NT2/D1 (cell line): ENCODE results near the gene SOS2.
"Not testable (repeated sequence)": the region's sequence is repeated elsewhere in the genome, so short reads cannot be mapped to it uniquely, and the experiment has no call there.

Experiments used
- DNase-seq: peaks from one replicate; pipeline ENCODE4 v3.0.0-alpha.2; 2011; ENCODE audit warnings: low read depth, low spot score
- H3K27me3 ChIP-seq: 2 replicates; pipeline ENCODE4 v1.6.0; 2011; ENCODE audit warnings: mild to moderate bottlenecking; ENCODE audit not compliant: insufficient read length, insufficient read depth
- H3K36me3 ChIP-seq: 2 replicates; pipeline ENCODE4 v1.6.1; 2011; ENCODE audit warnings: mild to moderate bottlenecking, low read length, mixed read lengths; ENCODE audit not compliant: insufficient read depth, insufficient read length
- H3K4me1 ChIP-seq: 2 replicates; pipeline ENCODE4 v1.5.1; 2011; ENCODE audit not compliant: insufficient read depth, insufficient read length
- H3K4me3 ChIP-seq: 2 replicates; pipeline ENCODE4 v1.5.1; 2011; ENCODE audit warnings: low read depth; ENCODE audit not compliant: insufficient read length
- H3K9ac ChIP-seq: 2 replicates; pipeline ENCODE4 v1.6.0; 2011; ENCODE audit warnings: low read depth; ENCODE audit not compliant: insufficient read length
- H3K9me3 ChIP-seq: 2 replicates; pipeline ENCODE4 v1.5.1; 2011; ENCODE audit warnings: mild to moderate bottlenecking, low read length; ENCODE audit not compliant: insufficient read depth
- SUZ12 ChIP-seq: IDR thresholded peaks from 2 replicates; pipeline ENCODE4 v1.6.1; 2011; ENCODE audit not compliant: insufficient read length, insufficient read depth; ENCODE audit errors: extremely low read depth
- YY1 ChIP-seq: IDR thresholded peaks from 2 replicates; pipeline ENCODE4 v1.6.1; 2011; ENCODE audit not compliant: insufficient read length, insufficient read depth
- ZNF274 ChIP-seq: IDR thresholded peaks from 2 replicates; pipeline ENCODE4 v1.6.1; 2011; ENCODE audit warnings: mild to moderate bottlenecking, low read depth, low read length

The SOS2 gene

GRCh38 chr14:50086321-50086711 is 145.1 kb downstream of the SOS2 start:
- DNase-seq: no peak
- TF ChIP-seq YY1 (no peak), ZNF274 (no peak), SUZ12 (no peak)
- no peaks in the 10 kb centered on the region for H3K9me3 ChIP-seq
- H3K9ac ChIP-seq: no peak overlapping the region
- no peaks in the 10 kb centered on the region for H3K36me3 ChIP-seq
- no peak overlapping the region for H3K4me3 ChIP-seq
- H3K4me1 ChIP-seq: peaks cover 4% of the 10 kb centered on the region
- H3K27me3 ChIP-seq: no peaks in the 10 kb centered on the region

- TF ChIP-seq SUZ12 (no peak), ZNF274 (no peak), YY1 (no peak)
- no peak for DNase-seq
- no peaks in the 10 kb centered on the region for H3K27me3 ChIP-seq
- H3K9me3 ChIP-seq: no peaks in the 10 kb centered on the region
- H3K9ac ChIP-seq: no peak overlapping the region
- peaks cover 4% of the 10 kb centered on the region for H3K4me1 ChIP-seq
- no peak overlapping the region for H3K4me3 ChIP-seq
- no peaks in the 10 kb centered on the region for H3K36me3 ChIP-seq
Measured at GRCh38 chr14:50085570-50086320, 145.6 kb downstream of the SOS2 start.

- H3K4me1 ChIP-seq: peaks cover 4% of the 10 kb centered on the region
- TF ChIP-seq SUZ12: no peak
- no peak for TF ChIP-seq ZNF274
- no peak for TF ChIP-seq YY1
Measured at GRCh38 chr14:50084666-50085065, 146.7 kb downstream of the SOS2 start.

GRCh38 chr14:50083467-50084337 is 147.7 kb downstream of the SOS2 start:
- TF ChIP-seq SUZ12 (no peak), YY1 (no peak), ZNF274 (no peak)
- Histone ChIP-seq H3K4me1 (peaks cover 4% of the 10 kb centered on the region), H3K36me3 (no peaks in the 10 kb centered on the region), H3K27me3 (no peaks in the 10 kb centered on the region), H3K4me3 (no peak overlapping the region), H3K9ac (no peak overlapping the region), H3K9me3 (no peaks in the 10 kb centered on the region)
- DNase-seq: no peak

More at GRCh38 chr14:50084666-50085065, 146.7 kb downstream of the SOS2 start:
- H3K9ac ChIP-seq: no peak overlapping the region
- no peaks in the 10 kb centered on the region for H3K27me3 ChIP-seq
- no peaks in the 10 kb centered on the region for H3K36me3 ChIP-seq
- DNase-seq: no peak
- H3K9me3 ChIP-seq: no peaks in the 10 kb centered on the region
- H3K4me3 ChIP-seq: no peak overlapping the region

GRCh38 chr14:50082784-50083466 is 148.5 kb downstream of the SOS2 start:
- no peak for TF ChIP-seq YY1
- no peak for TF ChIP-seq SUZ12
- TF ChIP-seq ZNF274: no peak
- H3K4me3 ChIP-seq: no peak overlapping the region
- peaks cover 3% of the 10 kb centered on the region for H3K4me1 ChIP-seq
- no peak overlapping the region for H3K9ac ChIP-seq
- DNase-seq: no peak
- no peaks in the 10 kb centered on the region for H3K27me3 ChIP-seq
- no peaks in the 10 kb centered on the region for H3K9me3 ChIP-seq
- H3K36me3 ChIP-seq: no peaks in the 10 kb centered on the region

- no peaks in the 10 kb centered on the region for H3K4me1 ChIP-seq
- H3K9ac ChIP-seq: no peak overlapping the region
Measured at GRCh38 chr14:50082308-50082742, 149.1 kb downstream of the SOS2 start.

GRCh38 chr14:50079103-50079502 is 152.3 kb downstream of the SOS2 start:
- H3K4me3 ChIP-seq, DNase-seq, H3K27me3 ChIP-seq, H3K4me1 ChIP-seq, H3K9ac ChIP-seq, H3K9me3 ChIP-seq, H3K36me3 ChIP-seq: not testable (repeated sequence)

More at GRCh38 chr14:50082308-50082742, 149.1 kb downstream of the SOS2 start:
- Histone ChIP-seq H3K9me3 (no peaks in the 10 kb centered on the region), H3K4me3 (no peak overlapping the region), H3K27me3 (no peaks in the 10 kb centered on the region), H3K36me3 (no peaks in the 10 kb centered on the region)
- DNase-seq: no peak
- TF ChIP-seq SUZ12 (no peak), ZNF274 (no peak), YY1 (no peak)

GRCh38 chr14:50073663-50074062 is 157.7 kb downstream of the SOS2 start:
- not testable (repeated sequence) for H3K4me1 ChIP-seq, DNase-seq, H3K27me3 ChIP-seq, H3K9me3 ChIP-seq, H3K36me3 ChIP-seq, H3K4me3 ChIP-seq, H3K9ac ChIP-seq
